ENCODE measurements around the gene WNT4.

- TF ChIP-seq CTCF (IDR thresholded peaks at IDR 0.05) (no peak), EZH2 (IDR thresholded peaks at IDR 0.05; ENCODE audit: borderline replicate concordance, insufficient read depth, low read depth, low read length, poor library complexity, severe bottlenecking) (no peak)
Observed at GRCh38 chr1:22133931-22134324, 9.0 kb downstream of the WNT4 start.
